IPS DF 4.7 (cell line): Measurements from ENCODE around the gene TRIM38.
"Not testable (repeated sequence)": the region's sequence is repeated elsewhere in the genome, so short reads cannot be mapped to it uniquely, and the experiment has no call there.

Source experiments
- DNase-seq: peaks from one replicate; pipeline ENCODE4 v3.0.0-alpha.2; 2013; ENCODE audit warnings: low spot score; ENCODE audit errors: extremely low read depth

The TRIM38 gene

DNA sequence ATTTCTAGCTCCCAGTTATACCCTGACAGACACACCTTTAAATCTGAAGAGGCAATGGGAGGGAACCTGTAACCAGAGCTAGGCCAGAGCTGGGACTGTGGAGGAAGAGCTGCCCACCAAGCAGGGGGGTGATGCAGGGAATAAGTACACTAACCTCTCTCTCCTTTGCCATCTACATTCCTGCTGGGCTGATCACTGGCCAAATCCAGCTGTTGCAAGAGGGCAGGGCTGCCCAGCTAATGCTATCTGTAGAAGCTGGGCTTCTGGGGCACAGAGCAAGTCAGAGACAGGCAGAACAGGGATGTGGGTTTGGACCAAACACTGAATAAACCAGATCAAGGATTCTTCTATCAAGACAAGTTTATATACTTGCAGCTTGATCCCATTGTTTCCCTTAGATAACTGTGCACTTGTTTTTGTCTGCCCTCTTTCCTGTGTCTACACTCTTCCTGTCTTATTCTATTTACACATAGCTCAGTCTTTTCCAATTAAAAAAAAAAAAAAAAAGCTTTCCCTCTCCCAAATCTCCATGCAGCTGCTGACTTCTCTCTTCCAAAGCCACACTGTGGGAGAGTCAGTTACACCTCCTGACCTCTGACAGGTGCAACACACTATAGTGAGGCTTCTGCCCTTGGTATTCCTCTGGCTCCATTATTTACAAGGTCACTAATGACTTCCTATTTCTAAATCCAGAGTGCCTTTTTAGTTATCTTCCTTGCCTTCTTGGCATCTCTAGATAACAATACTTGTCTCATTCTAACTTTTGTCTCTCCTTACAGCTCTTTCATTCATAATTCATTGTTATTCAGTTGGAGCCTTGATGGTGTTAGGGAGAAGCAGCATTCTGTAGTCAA lies 43.7 kb downstream of the TRIM38 start:
- DNase-seq: no peak

DNA sequence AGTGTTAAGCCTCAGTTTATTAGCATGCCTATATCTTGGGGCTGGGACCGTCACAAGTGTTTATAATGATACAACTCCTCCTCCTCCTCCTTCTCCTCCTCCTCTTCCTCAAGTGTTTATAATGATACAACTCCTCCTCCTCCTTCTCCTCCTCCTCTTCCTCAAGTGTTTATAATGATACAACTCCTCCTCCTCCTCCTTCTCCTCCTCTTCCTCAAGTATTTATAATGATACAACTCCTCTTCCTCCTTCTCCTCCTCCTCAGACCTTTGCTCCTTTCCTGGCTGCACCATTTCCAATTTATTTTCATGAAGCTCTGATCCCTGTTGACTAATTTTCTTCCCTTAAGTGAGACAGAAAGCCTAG lies 44.3 kb downstream of the TRIM38 start:
- not testable (repeated sequence) for DNase-seq

DNA sequence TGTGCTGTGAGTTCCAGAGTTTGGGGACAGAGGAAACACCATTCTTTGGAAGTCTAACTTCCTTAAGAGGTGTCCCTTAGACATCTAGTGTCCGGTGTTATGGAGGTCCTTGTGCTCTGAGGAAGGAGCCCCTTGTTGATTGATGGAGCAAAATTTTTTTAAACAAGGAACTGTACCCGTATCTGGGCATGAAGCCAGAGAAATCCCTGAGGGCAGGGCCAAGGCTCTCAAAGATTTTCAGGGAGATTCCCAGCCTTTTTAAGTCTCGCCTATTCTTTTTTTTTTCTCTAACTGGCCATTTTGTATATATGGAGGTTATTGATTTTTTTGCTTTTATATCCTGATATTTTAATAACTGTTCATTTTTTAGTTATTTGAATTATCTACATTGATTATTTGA lies 45.9 kb downstream of the TRIM38 start:
- no peak for DNase-seq

DNA sequence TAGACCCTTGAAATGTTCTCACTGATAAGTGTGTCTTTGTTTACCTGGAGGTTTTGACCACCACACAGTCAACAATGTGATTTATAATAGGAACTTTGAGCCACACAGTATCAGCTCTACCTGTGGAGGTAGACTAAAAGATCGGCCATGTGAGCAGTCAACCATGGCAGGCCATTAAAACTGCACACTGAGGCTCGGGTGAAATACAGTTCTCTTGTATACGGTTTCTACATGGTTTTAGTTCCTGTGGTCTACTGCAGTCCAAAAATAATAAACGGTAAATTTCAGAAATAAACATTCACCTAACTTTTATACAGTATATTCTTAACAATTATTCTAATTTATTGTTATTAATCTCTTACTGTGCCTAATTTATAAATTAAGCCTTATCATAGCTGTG lies 47.2 kb downstream of the TRIM38 start:
- no peak for DNase-seq

DNA sequence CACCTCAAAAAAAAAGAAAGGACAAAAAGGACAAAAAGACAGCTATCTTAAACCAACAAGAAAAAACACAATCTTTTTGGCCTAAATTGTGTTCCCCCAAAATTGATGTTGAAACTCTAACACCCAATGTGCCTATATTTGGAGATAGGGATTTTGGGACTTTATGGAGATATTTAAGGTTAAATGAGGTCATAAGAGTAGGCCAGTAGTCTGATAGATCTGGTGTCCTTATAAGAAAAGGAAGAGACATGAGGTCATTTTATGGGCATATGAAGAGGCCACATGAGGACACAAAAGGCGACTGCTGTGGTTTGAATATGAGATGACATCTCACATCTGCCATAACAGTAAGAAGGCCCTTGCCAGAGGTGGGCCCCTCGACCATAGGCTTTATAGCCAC lies 49.5 kb downstream of the TRIM38 start:
- no peak for DNase-seq

DNA sequence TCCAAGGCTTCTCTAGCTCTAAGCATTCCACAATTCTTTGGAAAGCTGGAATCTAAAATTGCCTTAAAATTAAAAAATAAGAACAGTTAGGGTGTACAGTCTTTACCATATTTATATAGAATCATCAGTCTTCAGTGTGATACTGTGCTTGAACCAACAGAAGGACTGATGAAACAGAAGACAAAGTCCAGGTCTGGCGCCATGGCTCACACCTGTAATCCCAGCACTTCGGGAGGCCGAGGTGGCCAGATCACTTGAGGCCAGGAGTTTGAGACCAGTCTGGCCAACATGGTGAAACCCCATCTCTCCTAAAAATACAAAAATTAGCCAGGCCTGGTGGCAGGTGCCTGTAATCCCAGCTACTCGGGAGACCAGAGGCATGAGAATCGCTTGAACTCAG lies 51.8 kb downstream of the TRIM38 start:
- not testable (repeated sequence) for DNase-seq

DNA sequence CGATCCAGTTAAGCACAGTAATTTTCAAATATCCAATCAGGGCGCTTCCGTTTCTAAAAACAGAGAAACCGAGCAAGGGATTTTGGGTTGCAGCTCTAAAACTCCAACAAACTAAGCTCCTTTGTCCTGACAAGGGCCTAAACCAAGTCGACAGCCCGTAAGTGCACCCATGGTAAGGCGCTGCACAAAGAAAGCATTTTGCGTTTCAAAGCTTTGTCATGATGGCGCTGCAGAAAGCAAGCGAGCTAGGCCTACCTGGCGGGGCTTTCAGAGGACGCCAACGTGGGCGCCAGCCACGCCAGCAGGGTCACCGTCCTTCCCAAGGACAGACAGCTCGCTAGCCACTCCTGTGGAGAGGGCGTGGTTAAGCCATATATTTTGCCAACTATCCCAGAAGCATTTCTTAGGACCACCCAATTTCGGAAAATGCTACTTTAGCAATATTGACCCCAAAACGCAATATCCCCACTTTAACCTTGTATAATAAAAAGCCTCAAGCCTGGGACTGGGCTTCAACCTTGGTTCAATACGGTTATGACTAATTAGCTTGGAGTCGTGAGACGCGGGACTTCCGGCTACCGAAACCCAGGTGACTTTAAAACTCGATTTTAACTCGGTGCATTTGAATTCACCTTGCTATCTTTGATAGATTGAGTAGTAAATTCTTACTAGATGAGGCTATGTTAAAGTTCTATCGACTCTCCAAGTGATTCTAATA lies 53.8 kb downstream of the TRIM38 start:
- DNase-seq: no peak

DNA sequence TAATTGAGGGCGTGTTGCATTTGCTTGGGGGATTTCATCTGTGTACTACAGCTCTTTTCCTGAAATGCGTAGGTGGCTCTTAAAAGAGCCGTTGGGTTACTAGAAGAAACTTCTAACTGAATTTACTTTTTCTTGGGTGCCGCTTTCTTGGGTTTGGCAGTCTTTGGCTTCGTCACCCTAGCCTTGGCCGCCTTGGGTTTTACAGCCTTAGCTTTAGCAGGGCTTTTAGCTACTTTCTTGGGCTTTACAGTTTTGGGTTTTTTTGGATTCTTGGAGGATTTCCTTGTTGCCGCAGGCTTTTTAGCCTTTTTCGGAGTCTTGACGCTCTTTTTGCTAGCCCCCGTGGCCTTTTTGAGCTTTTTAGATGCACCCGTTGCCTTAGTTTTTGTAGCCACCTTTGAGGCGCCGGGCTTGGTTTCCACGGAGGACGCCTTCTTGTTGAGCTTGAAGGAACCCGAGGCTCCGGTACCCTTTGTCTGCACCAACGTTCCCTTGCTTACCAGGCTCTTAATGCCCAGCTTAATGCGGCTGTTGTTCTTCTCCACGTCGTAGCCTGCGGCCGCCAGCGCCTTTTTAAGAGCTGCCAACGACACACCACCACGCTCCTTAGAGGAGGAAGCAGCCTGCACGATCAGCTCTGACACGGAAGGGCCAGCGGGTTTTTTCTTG lies 54.5 kb downstream of the TRIM38 start:
- DNase-seq: no peak

DNA sequence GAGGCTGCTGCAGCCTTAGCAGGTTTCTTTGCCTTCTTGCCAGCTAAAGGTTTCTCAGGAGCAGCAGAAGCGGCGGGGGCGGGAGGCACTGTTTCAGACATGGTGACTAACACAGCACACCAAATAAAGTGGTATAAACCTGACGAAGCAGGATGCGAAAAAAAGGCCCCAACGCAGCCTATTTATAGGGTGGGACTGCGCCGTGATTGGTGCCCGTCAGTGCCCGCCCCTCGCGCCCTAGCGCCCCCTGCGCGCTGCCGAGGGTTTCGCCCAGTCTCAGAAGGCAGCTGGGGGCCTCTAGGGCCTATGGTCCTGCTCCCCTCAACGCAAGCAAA lies 55.0 kb downstream of the TRIM38 start:
- DNase-seq: no peak

DNA sequence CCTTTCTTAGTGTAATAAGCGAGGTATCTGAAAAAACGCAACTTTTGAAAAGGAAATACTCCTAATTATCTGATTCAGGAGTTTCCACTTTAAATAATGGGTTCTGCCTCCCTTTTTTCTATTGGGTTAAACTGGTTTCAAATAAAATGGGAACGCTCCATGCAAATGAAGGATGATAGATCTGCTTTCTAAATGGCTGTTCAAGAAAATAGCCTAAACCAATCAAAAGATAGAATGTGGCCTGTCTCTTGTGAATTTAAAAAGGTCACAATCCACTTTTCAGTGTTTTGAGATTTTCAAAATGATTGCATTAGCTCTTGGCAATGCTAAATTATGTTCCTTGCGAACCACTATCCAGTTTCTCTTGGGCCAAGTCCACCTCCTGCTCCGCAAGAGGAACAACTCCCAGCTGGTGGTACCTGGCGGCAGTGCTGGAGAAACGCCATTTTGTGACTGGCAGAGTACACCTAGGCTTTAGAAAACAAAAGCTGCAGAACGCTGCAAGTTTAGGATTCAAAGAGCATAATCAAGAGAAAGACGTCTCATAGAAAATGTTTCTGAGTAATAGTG lies 56.7 kb downstream of the TRIM38 start:
- no peak for DNase-seq

DNA sequence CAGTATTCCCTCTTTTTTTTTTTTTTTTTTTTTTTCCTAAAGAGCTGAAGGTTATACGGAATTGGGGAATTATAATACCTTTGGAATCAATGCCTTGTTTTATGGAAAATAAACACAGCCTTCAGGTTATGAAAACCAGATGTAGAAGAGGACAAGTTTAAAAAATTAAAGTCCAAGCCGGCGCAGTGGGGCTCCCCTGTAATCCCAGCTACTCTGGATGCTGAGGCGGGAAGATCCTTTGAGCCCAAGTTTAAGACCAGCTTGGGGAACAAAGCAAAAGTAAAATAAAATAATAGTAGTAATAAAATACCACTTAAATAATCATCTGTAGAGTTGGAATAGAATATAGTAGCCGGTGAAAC lies 57.3 kb downstream of the TRIM38 start:
- no peak for DNase-seq

DNA sequence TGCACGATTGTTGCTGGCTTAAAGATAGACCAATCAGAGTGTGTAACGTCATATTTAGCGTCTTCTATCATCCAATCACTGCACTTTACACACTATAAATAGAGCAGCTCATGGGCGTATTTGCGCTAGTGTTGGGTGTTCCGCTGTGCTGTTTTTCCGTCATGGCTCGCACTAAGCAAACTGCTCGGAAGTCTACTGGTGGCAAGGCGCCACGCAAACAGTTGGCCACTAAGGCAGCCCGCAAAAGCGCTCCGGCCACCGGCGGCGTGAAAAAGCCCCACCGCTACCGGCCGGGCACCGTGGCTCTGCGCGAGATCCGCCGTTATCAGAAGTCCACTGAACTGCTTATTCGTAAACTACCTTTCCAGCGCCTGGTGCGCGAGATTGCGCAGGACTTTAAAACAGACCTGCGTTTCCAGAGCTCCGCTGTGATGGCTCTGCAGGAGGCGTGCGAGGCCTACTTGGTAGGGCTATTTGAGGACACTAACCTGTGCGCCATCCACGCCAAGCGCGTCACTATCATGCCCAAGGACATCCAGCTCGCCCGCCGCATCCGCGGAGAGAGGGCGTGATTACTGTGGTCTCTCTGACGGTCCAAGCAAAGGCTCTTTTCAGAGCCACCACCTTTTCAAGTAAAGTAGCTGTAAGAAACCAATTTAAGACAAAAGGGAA lies 57.9 kb downstream of the TRIM38 start:
- no peak for DNase-seq

DNA sequence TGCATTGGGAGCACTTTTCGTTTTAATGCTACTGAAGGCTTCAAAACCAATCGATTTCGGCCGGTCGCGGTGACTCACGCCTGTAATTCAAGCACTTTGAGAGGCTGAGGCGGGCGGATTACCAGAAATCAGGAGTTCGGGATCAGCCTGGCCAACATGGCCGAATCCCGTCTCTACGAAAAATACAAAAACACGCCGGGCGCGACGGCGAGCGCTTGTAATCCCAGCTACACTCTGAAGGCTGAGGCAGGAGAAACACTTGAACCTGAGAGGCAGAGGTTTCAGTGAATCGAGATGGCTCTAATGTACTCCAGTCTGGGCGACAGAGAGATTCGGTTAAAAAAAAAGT lies 58.4 kb downstream of the TRIM38 start:
- DNase-seq: no peak

DNA sequence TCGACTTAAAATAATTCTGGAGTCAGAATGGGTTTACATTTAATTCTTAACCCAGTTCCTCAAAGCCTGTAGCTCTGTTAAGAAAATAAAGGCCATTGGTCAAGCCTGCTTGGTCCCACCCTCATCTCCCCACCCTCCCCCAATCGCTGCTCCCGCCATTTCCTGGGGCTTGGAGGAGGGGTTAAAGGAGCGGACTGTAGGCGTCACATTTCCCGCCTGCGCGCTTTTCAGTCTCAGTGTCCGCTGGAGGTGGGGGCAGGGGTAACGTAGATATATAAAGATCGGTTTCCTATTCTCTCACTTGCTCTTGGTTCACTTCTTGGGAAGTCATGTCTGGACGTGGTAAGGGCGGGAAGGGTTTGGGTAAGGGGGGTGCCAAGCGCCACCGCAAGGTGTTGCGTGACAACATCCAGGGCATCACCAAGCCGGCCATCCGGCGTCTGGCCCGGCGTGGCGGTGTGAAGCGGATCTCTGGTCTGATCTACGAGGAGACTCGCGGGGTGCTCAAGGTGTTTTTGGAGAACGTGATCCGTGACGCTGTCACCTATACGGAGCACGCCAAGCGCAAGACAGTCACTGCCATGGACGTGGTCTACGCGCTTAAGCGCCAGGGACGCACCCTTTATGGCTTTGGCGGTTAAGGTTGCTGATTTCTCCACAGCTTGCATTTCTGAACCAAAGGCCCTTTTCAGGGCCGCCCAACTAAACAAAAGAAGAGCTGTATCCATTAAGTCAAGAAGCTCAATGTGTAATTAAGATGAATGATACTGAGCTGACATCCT lies 58.9 kb downstream of the TRIM38 start:
- no peak for DNase-seq

DNA sequence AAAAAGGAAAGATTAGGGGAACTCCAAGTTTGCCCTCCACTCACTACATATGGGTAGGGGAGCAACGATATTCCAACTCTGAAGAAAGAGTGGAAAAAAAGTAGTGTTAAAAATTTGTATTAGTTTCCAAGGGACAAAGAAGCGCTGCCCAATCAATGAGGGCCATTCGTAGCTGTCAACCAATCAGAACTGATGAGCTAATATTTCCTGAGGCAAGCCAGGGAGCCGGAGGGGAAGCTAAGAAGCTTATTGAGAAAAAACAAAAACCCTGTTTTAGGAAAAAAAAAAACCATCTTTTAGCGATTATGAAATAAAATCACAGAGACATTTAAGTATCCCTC lies 59.5 kb downstream of the TRIM38 start:
- no peak for DNase-seq

DNA sequence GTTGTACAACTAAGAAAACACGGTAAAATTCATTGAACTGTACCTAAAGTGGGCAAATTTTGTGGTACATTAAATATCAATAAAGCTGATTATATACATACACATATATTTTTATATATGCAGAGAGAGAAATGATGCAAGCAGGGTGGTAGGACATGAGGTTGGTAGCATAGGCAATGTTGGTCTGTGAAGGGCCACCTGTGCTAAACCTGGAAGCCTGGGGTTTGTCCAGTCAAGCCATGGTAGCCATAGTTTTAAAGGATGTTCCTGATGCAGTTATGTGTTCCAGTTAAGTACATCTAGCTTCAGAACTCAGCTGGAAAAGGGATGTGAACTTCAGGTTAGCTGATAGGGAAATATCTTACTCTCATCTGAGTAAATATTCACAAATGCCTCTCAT lies 60.1 kb downstream of the TRIM38 start:
- DNase-seq: no peak

DNA sequence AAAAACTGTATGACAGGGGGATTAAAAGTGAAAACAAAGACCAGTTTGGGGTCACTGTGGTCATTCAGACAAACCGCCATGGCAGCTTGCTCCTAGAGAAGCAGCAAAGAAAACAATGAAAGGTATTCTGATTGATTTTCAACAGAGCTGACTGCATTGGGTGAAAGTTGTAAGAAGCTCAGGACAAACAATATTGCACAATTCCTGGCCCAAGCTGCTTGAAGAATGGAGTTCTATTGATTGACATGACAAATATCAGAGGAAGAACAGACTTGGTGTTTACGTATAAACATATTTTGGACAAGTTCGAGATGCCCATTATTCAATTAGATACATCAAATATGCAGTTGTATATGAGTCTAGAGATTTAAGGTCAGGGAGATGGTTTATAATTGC lies 62.0 kb downstream of the TRIM38 start:
- no peak for DNase-seq

DNA sequence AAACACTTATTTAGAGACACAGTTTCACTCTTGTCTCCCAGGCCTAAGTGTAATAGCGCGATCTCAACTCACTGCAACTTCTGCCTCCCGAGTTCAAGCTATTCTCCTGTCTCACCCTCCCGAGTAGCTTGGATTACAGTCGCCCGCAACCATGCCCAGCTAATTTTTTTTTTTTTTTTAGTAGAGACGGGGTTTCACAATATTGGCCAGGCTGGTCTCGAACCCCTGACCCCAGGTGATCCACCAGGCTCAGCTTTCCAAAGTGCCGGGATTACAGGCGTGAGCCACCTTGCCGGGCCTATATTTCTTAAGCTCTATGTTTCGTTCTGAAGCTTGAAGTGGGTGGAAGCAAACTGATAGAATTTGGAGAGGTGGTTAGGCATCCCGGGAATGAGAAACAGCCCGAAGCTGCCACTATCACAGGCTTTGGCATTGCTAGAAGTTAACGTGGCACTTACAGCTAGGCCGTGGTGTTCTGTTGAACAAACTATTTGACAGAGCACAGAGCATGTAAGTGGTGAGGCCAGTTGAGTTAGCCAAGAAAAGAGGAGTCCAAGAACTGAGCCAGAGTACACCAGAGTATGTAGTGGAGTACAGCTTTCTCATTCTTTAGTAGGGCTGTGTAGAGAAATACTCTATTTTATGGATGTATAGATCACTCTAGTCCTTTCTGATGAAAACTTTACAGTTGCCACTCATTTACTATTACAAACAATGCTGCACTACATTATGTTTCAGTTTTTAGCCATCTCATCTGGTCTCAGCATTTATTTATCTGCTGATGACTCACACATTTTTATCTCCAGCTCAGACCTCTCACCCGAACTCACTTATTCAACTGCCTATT lies 62.7 kb downstream of the TRIM38 start:
- no peak for DNase-seq

DNA sequence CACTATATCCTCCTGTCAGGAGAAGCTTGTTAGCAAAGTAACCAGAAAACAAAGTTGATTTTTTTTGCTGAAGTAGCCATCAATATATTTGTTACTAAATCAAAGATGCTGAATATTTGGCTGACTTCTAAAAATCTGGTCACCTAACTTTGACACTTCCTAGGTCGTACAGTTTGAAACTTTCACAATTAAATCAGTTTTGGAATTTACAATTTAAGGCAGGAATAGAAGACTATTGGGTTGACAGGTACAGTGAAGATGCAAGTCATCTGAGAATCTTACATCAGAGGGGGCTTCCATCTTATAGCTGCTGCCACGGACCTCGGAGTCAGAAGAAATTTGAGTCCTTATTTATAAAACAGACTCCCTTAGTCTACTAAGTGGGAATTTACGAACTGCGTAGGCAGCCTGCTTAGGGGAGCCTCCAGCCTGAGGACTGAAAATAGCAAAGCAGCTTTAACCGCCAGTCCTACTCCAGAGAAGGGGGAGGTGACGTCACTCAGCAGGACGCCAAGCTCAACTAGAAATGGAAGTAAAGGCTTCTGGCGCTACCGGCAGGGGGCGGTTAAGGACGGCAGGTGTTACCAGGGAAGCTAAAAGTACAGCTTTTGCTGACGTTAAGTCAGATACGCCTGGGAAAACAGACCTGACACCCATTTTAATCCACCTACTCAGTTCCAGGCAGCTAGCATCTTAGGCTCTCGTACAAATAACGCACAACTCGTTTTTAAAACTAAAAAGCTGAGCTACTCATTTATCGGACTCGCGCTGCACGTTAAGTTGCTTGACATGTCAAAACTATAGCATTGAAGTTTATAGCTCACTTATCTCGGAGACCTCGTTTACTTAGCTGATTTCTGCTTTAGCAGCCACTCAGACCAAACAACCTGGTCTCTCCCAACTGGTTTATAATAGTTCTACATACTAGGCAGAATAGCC lies 63.6 kb downstream of the TRIM38 start:
- DNase-seq: no peak
